Left forelimb (tissue), 1 donor: ENCODE measurements around the gene FBXO10.
A peak's percentile ranks its signal among the peaks of the same experiment; 100 is the strongest.

Experiments
- DNase-seq: peaks from one replicate; pipeline ENCODE4 v3.0.0-alpha.2; 2018; ENCODE audit warnings: low spot score

The FBXO10 gene

DNA sequence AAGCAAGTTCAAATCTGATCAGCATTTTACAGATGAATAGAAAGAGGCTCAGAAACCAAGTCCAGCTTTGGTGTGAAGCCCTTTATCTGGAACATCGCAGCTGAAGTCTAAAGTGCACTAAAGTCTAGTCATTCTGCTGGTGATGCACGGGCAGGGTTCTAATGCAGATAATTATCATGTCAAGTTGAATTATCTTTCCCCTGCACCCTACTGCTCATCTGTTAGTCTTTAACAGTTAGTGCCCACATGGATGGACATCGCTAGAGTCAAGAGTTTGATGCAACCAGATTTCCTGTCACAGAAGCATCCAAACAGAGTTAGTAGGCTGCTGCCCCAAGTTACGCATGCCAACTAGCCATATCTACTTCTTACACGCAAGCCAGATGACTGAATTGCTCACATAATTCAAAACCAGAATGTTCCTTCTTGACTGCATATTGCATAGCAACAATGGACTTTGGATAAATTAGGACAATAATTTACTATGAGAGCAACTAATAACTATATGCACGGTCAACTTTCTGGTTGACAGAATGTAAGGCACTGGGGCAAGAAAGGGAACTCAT, 17.8 kb upstream of the FBXO10 start:
- no peak for DNase-seq

DNA sequence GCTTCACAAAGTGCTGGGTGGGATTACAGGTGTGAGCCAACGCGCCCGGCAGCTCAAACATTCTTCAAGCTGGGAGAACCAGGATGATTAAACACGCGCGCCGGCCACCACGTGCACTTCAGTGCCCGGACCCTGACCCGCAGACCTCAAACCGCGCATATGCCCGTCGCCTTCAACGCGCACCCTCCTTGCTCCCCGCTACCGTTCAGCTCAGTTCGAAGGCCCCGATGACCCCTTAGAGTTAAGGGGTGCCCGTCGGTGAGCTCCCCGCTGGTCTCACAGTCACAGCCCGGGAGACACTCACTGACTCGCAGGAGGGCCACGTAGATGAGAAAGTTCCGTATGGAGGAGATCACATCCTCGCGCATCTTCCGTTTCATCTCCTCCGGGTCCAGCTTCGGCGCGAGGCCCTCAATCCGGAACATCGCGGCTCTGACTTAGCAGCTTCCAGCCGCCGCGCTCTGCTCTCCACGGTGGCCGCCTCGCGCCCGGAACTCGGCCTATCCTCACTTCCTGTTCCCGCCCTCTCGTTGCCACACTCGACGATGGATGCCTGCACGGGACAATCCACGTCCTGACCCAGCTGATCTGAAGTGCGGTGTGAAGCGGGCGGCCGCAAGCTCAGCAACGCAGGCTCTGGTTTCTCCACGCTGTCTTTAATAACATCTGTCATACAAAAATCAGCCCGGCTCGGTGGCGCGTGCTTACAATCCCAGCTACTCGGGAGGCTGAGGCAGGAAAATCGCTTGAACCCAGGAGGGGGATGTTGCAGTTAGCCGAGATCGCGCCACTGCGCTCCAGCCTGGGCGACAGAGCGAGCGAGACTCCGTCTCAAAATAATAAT, 16.1 kb upstream of the FBXO10 start, which contains the start of gene TOMM5:
Gene TOMM5 (minus strand): TSS at position 490 of the 844 bp plus-strand sequence. CDS start 65 bp downstream, at position 425.
- peak; percentile 96 for DNase-seq

DNA sequence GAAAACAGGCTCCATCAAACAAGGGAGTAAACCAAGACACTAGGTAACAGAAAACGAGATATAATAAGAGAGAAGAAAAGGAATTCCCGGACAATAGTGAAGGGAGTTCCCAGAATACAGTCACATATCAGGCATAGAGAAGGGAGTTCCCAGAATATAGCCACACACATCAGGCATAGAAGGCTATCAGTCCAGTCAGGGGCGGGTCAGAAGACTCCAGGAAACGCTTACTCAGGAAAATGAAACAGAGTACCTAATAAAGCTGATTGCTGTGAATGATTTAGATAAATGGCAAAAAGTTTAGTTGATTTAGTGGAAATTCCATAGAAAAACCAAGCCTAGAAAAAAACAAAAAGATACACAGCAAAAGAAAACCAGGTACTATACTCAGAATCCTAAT, 11.3 kb upstream of the FBXO10 start:
- no peak for DNase-seq

- no peak for DNase-seq
Observed at GRCh38 chr9:37583522-37584121, 7.4 kb upstream of the FBXO10 start.

DNA sequence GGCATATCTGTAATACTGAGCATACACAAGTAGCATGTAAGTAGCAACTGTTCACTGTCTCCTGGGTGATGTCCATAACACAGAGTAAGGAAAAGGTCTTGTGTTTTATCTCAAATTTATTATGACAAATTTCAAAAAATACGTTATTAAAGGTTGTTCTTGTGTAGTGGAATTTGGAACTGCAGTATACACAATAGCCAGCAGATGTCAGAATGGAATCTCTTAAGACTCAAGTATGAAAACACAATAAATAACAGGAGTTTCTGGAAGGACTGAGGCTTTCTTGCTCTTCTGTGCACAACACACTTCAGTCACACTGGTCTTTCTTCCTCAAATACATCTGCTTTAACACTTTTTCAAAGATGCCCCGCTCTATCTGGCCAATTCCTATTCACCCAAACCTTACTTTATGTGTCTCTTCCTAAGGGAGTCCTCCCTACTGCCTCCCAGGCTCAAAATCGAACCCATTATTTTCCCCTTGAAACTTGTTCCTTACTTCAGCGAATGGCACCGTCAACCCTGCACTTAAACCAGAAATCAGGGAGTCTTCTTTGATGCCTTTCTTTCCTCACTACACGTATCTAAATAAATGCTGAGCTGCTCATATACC, 6.5 kb upstream of the FBXO10 start:
- no peak for DNase-seq

DNA sequence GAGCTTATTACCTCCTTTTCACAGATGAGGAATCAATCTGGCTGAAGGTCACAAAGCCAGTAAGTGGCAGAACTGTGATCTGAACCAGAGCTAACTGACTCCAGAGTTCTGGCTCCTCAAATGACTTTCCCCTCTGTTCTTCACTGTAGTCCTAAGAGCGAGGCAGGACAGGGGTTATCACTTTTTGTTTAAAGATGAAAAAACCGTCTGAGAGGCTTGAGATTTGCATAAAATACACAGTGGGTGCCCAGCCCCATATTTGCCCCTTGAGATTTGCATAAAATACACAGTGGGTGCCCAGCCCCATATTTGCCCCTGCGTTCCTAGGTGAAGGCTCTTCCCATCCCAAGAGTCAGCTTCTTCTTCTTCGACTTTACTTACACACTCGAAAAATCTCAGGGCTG, 667 bp downstream of the FBXO10 start:
- no peak for DNase-seq

DNA sequence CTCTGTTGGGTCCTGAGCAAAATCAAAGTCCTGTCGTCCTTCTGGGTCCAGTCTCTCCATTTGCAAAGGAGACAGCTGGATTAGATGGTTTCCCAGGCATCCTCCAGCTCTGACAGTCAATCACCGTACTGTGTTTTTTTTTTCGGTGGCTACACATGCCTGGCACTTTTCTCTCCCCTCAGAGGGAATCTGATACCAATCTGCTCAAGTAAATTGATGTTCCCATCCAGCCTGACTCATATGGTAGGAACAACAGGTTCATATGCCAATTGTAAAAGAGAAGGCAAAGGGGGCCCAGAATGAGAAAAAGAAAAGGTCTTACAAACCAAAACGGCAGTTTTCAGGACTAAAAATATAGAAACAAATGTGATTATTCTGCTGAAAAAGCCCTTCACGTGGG, 1.2 kb downstream of the FBXO10 start:
- DNase-seq, result no peak

DNA sequence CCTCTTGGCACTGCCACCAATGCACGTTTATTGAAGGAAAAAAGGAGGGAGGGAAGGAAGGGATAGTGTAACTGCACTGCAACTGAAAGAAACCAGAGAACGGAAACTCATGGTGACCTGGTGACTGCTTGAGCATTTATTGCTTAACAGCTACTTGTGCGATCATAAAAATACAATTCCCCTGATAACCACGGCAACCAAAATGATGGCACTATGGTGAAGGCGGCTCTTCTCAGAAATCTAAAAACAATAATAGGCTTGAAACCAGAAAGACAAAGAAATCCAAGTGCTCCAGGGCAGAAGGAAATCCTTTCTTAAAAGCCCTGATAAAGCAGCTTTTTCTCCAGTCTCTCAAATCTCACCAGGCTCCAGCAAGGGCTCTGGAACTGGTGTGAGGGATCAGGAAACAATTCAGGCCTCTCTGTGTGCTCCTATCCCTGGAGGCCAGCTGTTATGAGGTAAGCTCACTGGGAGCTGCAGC, 1.9 kb downstream of the FBXO10 start:
- no peak for DNase-seq

DNA sequence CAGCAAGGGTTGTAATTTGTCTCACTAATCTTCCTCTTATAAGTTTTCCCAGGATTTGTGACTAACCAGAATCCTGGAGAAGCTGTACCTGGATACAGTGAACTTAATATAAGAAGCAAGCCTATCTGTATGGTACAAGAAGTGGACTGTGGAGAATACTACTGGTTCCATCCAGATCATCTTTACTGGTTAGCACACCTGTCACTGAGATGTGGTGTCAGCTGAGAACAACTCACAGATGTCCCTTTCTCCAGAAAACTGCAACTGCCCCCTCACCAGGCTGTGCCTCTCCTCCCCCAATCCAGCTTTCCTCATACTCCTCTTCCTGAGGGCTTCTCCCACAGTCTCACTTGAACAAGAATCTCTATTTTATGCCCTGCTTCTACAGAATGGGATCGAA, 4.9 kb downstream of the FBXO10 start:
- DNase-seq, result no peak

- no peak for DNase-seq
Observed at GRCh38 chr9:37566716-37567115, 9.5 kb downstream of the FBXO10 start.

- no peak for DNase-seq
Observed at GRCh38 chr9:37565661-37566618, 10.2 kb downstream of the FBXO10 start.

- no peak for DNase-seq
Observed at GRCh38 chr9:37564916-37565315, 11.3 kb downstream of the FBXO10 start.

- DNase-seq, result no peak
Observed at GRCh38 chr9:37563806-37564513, 12.2 kb downstream of the FBXO10 start.

DNA sequence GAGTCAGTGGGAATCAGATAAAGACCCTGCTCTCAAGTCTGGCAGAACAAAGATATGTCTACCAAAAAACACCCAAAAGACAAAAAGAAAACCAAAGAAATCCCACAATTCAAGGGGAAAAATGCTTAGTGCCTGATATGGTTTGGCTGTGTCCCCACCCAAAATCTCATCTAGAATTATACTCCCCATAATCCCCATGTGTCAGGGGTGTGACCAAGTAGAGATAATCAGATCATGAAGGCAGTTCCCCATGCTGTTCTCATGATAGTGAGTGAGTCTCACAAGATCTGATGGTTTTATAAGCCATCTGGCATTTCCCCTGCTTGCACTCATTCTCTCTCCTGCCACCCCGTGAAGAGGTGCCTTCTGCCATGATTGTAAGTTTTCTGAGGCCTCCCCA, 13.4 kb downstream of the FBXO10 start:
- no peak for DNase-seq

DNA sequence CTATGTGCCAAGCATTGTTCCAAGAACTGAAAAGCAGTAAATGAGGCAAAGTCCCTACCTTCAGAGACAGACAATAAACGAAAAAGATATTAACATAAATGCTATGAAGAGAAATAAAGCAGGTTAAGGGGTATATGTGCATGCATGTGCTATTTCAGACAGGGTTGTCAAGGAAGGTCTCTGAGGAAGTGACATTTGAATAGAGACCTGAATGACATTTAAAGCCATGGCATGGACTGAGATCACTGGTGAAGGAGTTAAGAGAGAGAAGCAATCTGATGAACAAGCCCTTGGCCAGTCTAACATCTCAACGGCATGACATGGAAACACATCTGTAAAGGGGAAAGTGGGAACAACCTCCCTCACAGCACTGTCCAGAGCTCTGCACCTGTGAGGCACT, 14.5 kb downstream of the FBXO10 start:
- no peak for DNase-seq

DNA sequence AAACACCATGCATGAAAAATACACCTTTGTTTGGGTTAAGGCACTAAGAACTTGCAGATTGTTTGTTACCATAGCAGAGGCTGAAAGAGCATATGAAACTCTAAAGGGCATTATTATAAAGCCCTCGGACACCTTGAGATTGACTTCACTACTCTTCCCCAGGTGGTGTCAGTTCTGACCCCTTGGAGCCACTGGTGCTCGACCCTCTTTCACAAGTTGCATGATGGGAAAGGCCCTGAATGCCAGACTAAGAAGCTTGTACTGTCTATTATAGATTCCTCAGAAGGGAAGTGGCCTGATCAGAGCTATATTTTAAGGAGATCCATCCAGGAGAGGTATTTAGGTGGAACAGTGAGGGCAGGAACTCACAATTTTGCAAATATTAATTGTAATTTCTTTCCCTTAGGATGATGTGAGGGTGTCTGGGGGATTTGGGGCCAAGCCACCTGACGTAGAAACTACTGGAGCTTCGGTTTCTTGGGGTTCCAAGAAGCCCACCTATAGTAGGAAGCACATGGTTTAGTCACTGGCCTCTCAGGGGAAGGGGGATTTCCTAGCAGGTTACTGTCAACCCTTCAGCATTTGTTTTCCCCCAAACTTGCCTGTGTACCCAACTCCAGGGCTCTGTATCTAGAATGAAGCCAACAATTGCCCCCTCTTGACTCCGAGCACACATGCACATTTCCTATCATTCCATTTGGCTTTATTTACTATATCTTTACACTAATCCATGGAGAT, 16.2 kb downstream of the FBXO10 start:
- DNase-seq, result no peak

- DNase-seq, result no peak
Observed at GRCh38 chr9:37559125-37559524, 17.1 kb downstream of the FBXO10 start.

- DNase-seq, result no peak
Observed at GRCh38 chr9:37555786-37556185, 20.4 kb downstream of the FBXO10 start.

DNA sequence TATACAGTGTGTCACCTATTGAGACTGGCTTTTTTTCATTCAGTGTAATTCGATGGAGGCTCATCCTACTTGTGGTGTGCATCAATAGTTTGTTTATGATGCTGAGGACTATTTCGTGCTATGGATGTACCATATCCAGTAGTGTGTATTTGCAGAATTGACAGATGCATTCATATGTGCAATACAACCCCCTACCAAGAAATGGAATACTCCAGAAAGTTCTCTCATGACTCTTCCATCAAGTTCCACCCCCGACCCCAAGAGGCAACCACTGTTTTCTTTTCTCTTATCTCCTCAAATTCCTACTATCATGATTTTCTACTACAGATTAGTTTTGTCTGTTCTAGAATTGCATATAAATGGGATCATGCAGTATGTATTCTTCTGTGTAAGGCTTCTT, 21.9 kb downstream of the FBXO10 start:
- DNase-seq, result no peak

GRCh38 chr9:37551888-37552287, 24.3 kb downstream of the FBXO10 start:
- no peak for DNase-seq
